Putamen (tissue), 1 donor: ENCODE data around the gene GRIK4.

Experiments used
- DNase-seq: peaks from one replicate; pipeline ENCODE4 v3.0.0-alpha.2; 2016; ENCODE audit warnings: low spot score

GRIK4 gene

DNA sequence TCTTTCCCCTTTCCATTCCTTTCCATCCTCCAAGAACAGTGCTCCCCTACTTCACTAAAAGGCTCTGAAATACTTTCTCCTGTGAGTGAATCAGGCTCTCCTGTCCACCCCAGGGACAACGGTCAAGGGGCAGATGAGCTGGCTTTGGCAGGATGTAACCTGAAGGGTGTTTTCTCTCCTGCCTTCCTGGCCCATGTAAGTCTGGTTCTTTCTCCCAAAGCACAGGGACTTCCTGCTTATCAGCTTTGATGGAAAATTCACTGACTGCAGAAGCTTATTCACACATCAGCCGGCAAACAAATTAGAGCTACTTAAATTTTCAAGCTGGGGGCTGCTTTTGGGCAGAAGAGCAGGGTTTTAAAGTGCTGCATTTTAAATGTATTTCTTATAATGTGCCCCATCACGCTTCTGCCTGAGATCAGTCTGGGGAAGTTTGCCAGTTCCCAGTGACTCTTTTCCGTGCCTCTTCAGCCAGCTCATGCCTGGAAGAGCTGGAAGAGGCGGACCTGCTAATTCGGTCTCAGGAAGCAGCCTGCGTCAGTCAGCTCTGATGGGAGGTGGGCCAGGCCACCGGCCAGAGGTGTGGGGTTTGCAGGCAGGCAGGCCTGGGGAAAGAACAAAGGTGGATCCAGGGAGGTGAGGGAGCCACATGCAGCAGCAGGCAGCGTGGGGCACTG, 372.0 kb downstream of the GRIK4 start:
- peak; percentile 33 for DNase-seq

DNA sequence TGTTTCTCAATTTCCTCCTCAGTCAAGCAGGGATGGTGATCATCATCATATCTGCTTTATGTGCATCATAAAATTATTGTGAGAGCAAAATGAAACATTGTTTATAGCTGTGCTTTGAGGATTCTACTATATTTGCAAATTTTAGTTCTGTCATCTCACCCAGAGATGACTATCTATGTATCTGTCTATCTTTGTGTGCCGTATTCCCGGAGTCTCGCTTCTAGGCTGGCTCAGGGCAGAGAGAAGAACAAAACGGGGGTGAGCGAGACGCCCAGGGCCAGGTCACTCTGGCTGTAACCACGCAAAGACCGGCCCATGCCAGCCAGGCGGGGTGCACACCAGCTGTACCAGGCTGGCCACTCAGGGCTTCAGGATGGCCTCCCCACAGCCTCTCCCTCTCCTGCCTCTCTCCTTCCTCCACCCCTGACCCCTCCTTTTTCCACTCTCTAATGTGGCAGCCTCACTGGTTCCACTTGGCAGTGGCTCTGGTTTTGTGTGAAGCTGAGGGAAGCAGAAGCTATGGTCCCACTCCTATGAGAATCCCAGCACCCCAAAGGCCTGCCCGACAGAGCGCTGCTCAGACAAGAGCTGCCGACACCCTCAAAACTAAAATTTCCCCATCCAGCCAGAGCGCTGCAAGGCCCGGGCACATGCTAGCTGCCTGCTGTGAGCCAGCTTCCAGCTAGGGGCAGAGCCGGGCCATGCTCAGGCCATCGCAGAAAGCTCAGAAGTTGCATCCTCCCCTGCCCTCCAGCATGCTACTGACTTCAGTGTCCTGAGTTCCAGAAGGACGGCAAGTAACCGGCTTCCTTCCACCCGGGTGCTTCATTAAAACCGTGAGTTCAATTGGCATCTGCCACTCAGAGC, 372.8 kb downstream of the GRIK4 start:
- no peak for DNase-seq

DNA sequence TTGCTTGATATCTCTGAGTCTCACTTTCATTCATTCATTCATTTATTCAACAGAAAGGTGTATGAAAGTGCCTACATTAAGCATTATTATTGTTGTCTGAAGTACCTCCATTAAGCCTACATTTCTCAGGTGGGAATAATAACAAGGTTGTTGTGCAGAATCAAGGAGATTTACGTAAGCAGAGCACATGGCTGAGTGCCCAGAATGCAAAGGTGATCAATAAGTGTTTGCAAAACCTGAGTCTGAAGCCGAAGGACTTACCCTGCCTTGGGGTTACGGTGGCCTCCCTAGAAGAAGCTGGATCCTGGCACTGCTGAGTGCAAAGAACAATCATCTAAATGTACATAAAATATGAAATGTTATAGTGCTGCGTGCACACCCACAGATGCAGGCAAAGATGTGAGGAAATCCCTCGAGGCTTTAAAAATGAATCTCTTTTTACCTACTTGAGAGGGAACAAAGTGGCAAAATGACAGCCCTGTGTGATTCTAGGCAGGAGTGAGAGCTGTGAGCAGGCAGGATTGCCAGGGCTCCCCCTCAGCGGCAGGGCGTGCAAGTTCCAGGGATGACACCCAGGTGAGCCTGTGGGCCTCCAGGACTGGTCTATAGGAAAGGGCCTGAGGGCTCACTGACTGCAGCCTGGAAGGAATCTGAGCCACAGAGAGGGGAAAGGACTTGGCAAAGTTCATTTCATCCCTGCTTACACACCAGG, 379.2 kb downstream of the GRIK4 start:
- DNase-seq = peak; percentile 49

DNA sequence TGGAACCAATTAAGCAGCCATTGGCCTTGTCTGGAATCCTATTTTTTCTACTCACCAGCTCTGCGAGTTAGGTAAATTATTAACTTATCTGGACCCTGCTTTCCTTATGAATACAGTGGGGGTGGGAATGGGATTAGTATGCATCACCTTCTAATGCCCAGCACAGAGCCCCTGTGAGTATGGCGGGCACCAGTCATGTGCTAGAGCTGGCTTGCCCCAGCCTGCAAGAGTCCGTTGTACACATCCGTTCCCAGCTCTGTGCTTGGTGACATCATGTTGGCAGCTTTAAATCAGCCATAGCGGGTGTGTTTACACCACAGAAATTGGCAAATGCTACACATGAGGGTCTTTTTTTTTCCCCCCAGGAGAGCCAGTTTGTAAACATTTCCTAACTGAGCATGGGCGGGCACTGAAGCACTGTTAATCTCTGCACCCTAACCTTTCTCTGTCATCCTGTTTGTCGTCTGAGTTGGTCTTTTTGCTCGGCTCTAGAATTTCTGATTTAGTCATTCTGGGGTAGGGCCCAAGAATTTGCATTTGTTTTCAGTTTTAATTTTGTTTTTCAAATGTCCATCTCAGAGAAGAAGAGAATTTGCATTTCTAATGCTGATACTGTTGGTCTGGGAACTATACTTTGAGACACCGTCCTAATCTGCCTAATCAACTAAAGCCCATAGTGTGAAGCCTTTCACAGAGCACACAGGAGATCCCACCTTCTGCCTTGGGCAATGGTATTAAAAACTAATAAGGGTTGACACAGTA, 382.1 kb downstream of the GRIK4 start:
- DNase-seq = no peak

- DNase-seq = no peak
Observed at GRCh38 chr11:120894202-120894985, 382.8 kb downstream of the GRIK4 start.

DNA sequence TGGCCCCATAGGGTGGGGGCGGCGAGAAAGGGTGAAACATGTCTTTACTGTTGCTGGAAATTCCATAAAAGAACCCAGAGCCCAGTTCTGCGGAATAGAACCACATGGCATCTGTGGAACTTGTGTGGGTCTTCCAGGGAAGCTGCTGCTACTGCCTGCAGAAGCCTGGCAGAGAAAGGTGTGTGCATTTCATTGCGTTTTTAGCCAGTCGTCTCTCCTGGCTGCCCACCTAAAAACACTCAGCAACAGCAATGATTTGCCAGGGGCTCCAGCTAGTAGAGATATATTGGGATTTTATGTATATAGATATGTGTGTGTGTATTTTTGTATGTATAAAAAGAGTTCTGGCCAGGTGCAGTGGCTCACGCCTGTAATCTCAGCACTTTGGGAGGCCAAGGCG, 385.1 kb downstream of the GRIK4 start:
- DNase-seq = no peak

- DNase-seq = no peak
Observed at GRCh38 chr11:120898568-120898967, 387.0 kb downstream of the GRIK4 start.

DNA sequence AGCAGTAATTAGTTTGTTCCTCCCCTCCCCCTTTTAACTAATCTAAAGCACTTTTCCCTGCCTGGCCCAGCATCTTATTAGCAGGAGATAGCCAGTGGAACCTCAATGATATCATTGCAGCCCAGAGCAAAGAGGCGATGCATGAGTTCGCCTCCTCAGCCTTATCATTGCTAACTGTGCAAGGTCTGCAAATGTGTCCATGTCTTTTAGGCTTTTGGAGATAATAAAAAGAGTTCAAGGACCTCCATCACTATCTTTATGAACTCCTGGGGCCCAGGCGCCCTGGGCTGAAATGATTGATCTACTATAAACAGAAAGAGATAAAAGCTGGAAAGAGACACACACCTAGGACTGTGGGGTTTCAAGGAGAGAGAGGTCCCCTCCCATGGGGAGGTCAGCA, 388.2 kb downstream of the GRIK4 start:
- DNase-seq = no peak

GRCh38 chr11:120900643-120901042, 389.1 kb downstream of the GRIK4 start:
- DNase-seq = no peak

DNA sequence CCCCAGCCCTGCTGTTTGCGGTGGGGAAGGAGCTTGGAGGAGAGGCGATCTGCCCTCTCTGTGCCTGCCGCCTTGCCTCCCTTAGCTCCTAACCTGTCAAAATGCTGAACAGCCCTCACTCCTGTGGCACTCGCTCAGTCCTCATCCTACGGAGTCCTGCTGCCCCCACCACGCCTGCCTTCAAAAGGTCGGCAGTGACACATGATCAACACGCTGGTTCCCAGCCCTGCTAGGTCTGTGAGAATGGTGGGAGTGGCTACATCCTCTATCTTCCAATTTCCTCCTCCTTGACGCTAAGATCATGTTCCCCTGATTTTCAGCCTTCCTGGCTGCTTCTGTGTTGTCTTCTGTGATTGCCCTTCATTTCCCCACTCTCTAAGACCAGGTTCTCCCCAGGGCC, 392.1 kb downstream of the GRIK4 start:
- DNase-seq = no peak

DNA sequence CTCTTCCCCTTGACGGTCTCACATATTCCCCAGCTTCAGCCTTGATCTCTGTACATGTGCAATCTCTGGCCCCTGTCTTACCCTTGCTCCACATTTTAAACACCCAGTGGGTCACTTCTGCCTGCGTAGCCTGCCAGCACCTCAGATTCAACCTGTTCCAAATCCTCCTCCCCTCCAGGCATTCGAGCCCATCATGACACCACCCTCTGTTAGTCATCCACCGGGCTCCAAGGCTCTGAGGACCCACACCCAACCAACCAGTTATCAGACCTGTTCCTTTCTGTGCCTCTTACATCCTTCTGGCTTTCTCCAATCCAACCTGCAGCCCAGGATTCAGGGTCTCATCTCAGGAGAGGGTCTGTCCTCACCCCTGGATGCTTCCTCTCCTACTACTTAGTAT, 392.6 kb downstream of the GRIK4 start:
- no peak for DNase-seq

GRCh38 chr11:120906766-120907165, 395.2 kb downstream of the GRIK4 start:
- no peak for DNase-seq

DNA sequence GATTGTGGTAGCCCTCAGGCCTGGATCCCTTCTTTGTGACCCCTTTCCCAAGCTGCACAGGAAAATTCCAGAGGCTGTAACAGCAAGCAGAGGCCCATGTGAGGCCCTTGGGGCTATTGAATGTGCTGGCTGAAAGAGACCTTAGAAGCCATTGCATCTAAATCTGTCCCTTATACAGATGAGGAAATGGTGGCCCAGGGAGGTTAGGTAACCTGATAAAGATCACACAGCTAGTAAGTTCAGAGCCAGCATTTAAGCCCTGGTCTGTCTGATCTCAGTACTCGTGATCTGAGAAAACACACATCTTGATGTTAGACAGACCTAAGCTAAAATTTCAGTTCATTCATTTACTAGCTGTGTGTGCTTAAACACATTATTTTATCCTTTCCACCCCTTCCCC, 396.4 kb downstream of the GRIK4 start:
- no peak for DNase-seq

DNA sequence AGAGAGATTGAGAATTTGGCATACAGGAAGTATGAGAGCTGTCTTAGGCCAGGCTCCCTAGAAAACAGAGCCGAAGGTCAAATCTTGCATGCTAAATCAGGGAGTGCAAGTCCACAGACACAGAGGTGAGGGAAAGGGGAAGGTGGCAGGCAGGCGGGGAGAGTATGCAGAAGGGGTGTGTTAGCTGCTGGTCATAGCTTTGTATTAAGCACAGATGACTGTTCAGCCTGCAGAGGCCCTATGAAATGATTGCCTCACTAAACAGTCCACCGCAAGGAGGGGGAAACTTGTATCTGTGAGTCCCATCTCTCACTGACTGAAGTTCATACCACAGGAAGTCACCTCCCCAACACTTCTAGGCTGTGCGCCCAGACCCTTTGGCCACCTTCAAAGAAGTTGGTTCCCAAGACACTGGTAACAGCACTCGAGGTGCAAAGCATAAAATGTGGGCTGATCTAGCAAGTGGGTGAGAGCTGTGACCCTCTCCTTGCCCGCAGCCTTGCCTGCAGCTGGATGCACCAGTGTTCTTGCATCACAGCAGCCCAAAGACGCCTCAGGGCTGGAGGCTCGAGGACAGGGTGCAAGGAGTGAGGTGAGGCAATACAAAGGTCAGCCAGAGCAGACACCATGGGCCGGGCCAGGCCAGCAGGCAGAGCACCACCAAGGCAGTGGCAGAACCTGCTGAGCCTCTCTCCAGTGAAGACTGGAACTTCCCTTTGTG, 397.1 kb downstream of the GRIK4 start:
- no peak for DNase-seq

DNA sequence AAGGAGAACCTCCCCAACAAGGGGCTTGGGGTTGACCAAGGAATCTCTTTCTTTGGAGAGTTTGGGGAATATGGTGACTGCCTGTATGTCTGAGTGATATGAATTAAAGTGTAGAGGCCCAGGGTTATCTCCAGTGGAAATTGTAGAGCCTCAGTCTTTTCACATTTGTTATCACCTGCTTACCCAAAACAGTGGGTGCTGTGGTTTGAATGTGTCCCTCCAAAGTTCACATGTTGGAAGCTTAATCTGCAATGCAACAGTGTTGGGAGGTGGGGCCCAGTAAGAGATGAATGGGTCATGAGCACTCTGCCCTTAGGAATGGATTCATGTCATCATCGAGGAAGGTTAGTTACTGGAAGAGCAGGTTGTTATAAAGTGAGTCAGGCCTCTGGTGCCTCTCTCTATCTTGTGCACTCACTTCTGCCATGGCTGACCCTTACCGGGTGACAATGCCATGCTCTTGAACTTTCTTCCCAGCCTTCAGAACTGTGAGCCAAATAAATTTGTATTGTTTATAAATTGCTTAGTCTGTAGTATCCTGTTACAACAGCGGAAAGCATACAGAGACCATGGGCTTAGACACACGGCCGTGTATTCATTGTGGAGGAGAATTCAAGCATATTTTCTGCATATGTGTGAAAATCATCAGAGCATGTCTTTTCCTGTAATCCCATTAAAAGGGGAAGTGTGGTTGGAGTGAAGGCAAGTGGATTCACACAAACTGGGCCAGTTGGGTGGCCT, 398.3 kb downstream of the GRIK4 start:
- no peak for DNase-seq

- DNase-seq = no peak
Observed at GRCh38 chr11:120911943-120912342, 400.4 kb downstream of the GRIK4 start.

DNA sequence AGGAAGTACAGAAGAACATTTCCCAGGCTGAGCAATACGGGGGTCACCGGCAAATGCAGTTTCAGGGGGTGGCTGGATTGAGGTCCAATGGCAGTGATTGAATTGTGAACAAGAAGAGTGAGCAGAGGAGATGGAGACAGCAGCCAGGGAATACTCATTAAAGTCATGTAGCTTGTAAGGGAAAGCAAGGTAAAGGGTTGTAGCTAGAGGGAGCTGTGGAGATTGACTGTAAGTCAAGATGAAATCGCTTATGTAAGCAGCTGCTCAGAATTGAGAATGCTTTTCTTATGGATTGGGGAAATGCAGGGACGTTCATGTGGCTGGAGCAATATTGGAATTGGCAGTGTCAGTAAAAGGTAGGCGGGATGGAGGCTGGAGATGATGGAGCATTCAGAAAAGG, 401.0 kb downstream of the GRIK4 start:
- peak; percentile 58 for DNase-seq

- DNase-seq = no peak
Observed at GRCh38 chr11:120912915-120913314, 401.4 kb downstream of the GRIK4 start.

- DNase-seq = no peak
Observed at GRCh38 chr11:120914021-120914420, 402.5 kb downstream of the GRIK4 start.

GRCh38 chr11:120914601-120915000, 403.1 kb downstream of the GRIK4 start:
- no peak for DNase-seq
